ENCODE measurements around the gene PARP3. TPM values are rescaled to one million over a fixed set of nuclear protein-coding genes. Genes with fewer than 3 reads are reported as not detected.
A peak's percentile ranks its signal among the peaks of the same experiment; 100 is the strongest.

PARP3 gene
- total RNA-seq, 1 experiment from 2014 or later = 17.5 TPM

GRCh38 chr3:51984269-51984647, 42.1 kb downstream of the PARP3 start:
- H3K9ac ChIP-seq (ENCODE audit: low read length) = peak overlapping the region; percentile 79
- H3K36me3 ChIP-seq (ENCODE audit: control insufficient read depth in 1 of 2, insufficient read depth in 2 of 2, low read length in 2 of 2) = no peaks in the 10 kb centered on the region
- BruUV-seq (replicated peaks) = no TSS peak
- no peaks in the 10 kb centered on the region for H4K20me1 ChIP-seq (ENCODE audit: insufficient read depth)
- H3K4me2 ChIP-seq (ENCODE audit: low read length) = peak overlapping the region; percentile 98
- no peak overlapping the region for H2AFZ ChIP-seq (ENCODE audit: low read depth, low read length, poor library complexity, severe bottlenecking)
- ChIA-PET RAD21 (ENCODE audit: low non-redundant PET in 1 of 2, low total read pairs in 2 of 2, uncharacterized antibody in 2 of 2, unreplicated experiment in 2 of 2) (no interaction called here), CTCF (interaction anchor here (3.3 kb wide), 1 partner anchor 11 kb away, joined by 47 read pairs; the partner anchor contains the start of genes ABHD14A and ABHD14B), POLR2A (interaction anchor here (0.7 to 4.3 kb wide), 4 partner anchors 7 to 43 kb away, joined by 3 to 47 read pairs (median 17); partner anchors contain the start of genes PARP3, RPL29 and RRP9)
- H3K79me2 ChIP-seq (ENCODE audit: insufficient read depth, low read length) = peaks cover 12% of the 10 kb centered on the region
- H3K4me3 ChIP-seq (replicated peaks in 1 of 2; ENCODE audit: low read depth in 1 of 2, low read length in 2 of 2) = peak overlapping the region; percentile 75 to 86; a peak in 3 of 4 replicates
- H3K9me2 ChIP-seq (ENCODE audit: insufficient read depth) = no peaks in the 10 kb centered on the region
- H3K27ac ChIP-seq (ENCODE audit: low read depth, low read length) = peak overlapping the region; percentile 82
- H3K27me3 ChIP-seq (ENCODE audit: insufficient read depth, low read length) = no peaks in the 10 kb centered on the region
- TF ChIP-seq FOSL1 (IDR thresholded peaks at IDR 0.05; ENCODE audit: low read depth) = no peak
- TF ChIP-seq CBX3 (IDR thresholded peaks at IDR 0.05; ENCODE audit: low read depth) = no peak
- no peak for TF ChIP-seq EZH2 (IDR thresholded peaks at IDR 0.05)
- no peak for TF ChIP-seq POLR2A (IDR thresholded peaks at IDR 0.05; ENCODE audit: borderline replicate concordance, extremely low read depth, insufficient read depth, insufficient read length)
- no peak for TF ChIP-seq CTCF (IDR thresholded peaks at IDR 0.05 in 2 of 3, conservative IDR thresholded peaks at IDR 0.05 in 1 of 3; ENCODE audit: borderline replicate concordance in 1 of 3, insufficient read depth in 1 of 3, low read depth in 2 of 3, low read length in 2 of 3)
- TF ChIP-seq EZH2phosphoT487 (IDR thresholded peaks at IDR 0.05; ENCODE audit: borderline replicate concordance) = no peak
- no peak for TF ChIP-seq RAD21 (IDR thresholded peaks at IDR 0.05; ENCODE audit: low read depth)
- no peak for TF ChIP-seq SRF (IDR thresholded peaks at IDR 0.05; ENCODE audit: low read depth)
- TF ChIP-seq ZBTB33 (IDR thresholded peaks at IDR 0.05; ENCODE audit: extremely low read depth, insufficient replicate concordance, low read length) = no peak
- no peak for TF ChIP-seq ZNF274 (IDR thresholded peaks at IDR 0.05; ENCODE audit: low read depth, low read length)
- peaks cover 24 to 56% of the 10 kb centered on the region in 2 experiments for H3K4me1 ChIP-seq (ENCODE audit: control insufficient read depth in 1 of 2, insufficient read depth in 2 of 2, low read length in 2 of 2)
- ATAC-seq (no peak), DNase-seq (ENCODE audit: low read depth, low spot score) (no peak)
- no peaks in the 10 kb centered on the region for H3K9me3 ChIP-seq (ENCODE audit: control insufficient read depth in 1 of 2, insufficient read depth in 1 of 2, low read depth in 1 of 2, low read length in 2 of 2)
- intact Hi-C loops (cut with micrococcal nuclease) = loop anchor here (5.0 kb wide), 1 partner anchor 267 kb away; no protein-coding TSS in a partner anchor
